HUES6 (cell line): ENCODE data around the gene KCNJ14.

Experiments used
- H3K27ac ChIP-seq: 2 replicates; pipeline ENCODE4 v1.7.0; 2013; ENCODE audit warnings: low read depth, mild to moderate bottlenecking, low read length, inconsistent platforms
- H3K27me3 ChIP-seq: 2 replicates; pipeline ENCODE4 v1.6.1; 2013; ENCODE audit warnings: low read length; ENCODE audit not compliant: control insufficient read depth, insufficient read depth
- H3K36me3 ChIP-seq: 2 replicates; pipeline ENCODE4 v1.6.1; 2013; ENCODE audit warnings: low read length; ENCODE audit not compliant: control insufficient read depth, insufficient read depth
- H3K4me1 ChIP-seq: 2 replicates; pipeline ENCODE4 v1.6.1; 2013; ENCODE audit warnings: low read length; ENCODE audit not compliant: control insufficient read depth, insufficient read depth
- H3K4me3 ChIP-seq: 2 replicates; pipeline ENCODE4 v1.5.1; 2013; ENCODE audit warnings: low read depth, low read length
- H3K9ac ChIP-seq: one replicate; pipeline ENCODE4 v1.6.1; 2013; ENCODE audit warnings: mild to moderate bottlenecking, low read length
- H3K9me3 ChIP-seq: 2 replicates; pipeline ENCODE4 v1.6.1; 2013; ENCODE audit warnings: low read depth, low read length; ENCODE audit not compliant: control insufficient read depth, insufficient read depth

The KCNJ14 gene

DNA sequence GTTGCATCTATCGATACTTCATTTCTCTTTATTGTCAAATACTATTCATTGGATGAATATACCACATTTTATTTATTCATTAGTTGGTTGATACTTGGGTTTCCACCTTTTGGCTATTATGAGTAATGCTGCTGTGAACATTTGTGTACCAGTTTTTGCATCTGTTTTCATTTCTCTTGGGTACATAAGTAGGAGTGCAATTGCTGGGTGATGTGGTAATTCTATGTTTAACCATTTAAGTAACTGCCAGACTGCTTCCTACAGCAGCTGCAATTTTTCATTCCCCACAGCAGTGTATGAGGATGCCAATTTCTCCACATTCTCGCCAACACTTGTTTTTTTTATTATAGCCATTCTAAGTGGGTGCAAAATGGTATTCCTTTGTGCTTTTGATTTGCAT, 2.6 kb downstream of the KCNJ14 start:
- H3K27me3 ChIP-seq: no peaks in the 10 kb centered on the region
- H3K9ac ChIP-seq: no peak overlapping the region
- no peaks in the 10 kb centered on the region for H3K9me3 ChIP-seq
- no peak overlapping the region for H3K27ac ChIP-seq
- no peak overlapping the region for H3K4me3 ChIP-seq
- 0 out of 2 replicates have a peak, but pooled peaks cover 4% of the 10 kb centered on the region for H3K4me1 ChIP-seq
- H3K36me3 ChIP-seq: peaks cover 44% of the 10 kb centered on the region

DNA sequence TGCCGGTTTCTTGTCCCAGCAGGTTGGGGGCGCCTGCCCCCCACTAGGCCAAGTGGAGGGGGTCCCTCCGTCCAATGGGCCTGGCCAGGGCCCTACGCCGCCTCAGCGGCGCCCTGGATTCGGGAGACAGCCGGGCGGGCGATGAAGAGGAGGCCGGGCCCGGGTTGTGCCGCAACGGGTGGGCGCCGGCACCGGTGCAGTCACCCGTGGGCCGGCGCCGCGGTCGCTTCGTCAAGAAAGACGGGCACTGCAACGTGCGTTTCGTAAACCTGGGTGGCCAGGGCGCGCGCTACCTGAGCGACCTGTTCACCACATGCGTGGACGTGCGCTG, 6.2 kb downstream of the KCNJ14 start:
- H3K4me3 ChIP-seq: no peak overlapping the region

DNA sequence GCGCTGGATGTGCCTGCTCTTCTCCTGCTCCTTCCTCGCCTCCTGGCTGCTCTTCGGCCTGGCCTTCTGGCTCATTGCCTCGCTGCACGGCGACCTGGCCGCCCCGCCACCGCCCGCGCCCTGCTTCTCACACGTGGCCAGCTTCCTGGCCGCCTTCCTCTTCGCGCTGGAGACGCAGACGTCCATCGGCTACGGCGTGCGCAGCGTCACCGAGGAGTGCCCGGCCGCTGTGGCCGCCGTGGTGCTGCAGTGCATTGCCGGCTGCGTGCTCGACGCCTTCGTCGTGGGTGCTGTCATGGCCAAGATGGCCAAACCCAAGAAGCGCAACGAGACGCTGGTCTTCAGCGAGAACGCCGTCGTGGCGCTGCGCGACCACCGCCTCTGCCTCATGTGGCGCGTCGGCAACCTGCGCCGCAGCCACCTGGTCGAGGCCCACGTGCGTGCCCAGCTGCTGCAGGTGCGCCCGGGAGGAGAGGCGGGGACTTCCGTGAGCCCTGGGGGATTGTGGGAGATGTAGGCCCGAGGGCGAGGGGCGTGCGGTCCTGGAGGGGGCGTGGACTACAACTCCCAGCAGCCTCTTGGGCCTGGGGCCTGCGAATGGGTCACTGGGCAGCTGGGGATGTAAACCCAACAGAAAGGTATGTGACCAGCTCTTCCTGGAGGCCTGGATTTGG, 6.7 kb downstream of the KCNJ14 start:
- 0 out of 2 replicates have a peak, but pooled peaks cover 4% of the 10 kb centered on the region for H3K4me1 ChIP-seq
- no peak overlapping the region for H3K9ac ChIP-seq
- H3K4me3 ChIP-seq: no peak overlapping the region
- no peaks in the 10 kb centered on the region for H3K9me3 ChIP-seq
- H3K27me3 ChIP-seq: no peaks in the 10 kb centered on the region
- peaks cover 6% of the 10 kb centered on the region for H3K36me3 ChIP-seq
- H3K27ac ChIP-seq: no peak overlapping the region

More for the DNA sequence above, 6.2 kb downstream of the KCNJ14 start:
- Histone ChIP-seq H3K36me3 (peaks cover 10% of the 10 kb centered on the region), H3K9me3 (no peaks in the 10 kb centered on the region), H3K27ac (no peak overlapping the region), H3K9ac (no peak overlapping the region), H3K27me3 (no peaks in the 10 kb centered on the region), H3K4me1 (0 out of 2 replicates have a peak, but pooled peaks cover 4% of the 10 kb centered on the region)

DNA sequence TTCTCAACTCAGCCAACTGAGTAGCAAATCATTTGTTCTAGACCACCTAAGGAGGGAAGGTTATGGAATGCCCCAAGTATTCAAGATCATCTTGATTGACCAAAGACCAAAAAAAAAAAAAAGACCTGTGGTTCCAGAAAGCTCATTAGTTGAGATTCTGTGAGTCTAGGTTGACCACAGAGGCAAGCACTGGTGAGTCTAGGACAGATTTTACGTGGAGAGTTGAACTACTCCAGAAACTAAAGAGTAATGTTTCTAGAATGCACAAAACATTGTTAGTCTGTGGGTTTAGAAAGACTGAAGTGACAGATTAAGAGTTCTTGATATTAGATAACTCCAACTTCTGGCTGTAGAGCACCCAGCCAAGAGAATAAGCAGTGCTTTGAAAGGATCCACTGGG, 9.8 kb downstream of the KCNJ14 start:
- Histone ChIP-seq H3K27ac (no peak overlapping the region), H3K4me1 (peaks cover 5% of the 10 kb centered on the region; the same call in 1 of the 2 replicates), H3K36me3 (peaks cover under 1% of the 10 kb centered on the region), H3K9ac (no peak overlapping the region), H3K4me3 (no peak overlapping the region), H3K9me3 (no peaks in the 10 kb centered on the region), H3K27me3 (no peaks in the 10 kb centered on the region)

DNA sequence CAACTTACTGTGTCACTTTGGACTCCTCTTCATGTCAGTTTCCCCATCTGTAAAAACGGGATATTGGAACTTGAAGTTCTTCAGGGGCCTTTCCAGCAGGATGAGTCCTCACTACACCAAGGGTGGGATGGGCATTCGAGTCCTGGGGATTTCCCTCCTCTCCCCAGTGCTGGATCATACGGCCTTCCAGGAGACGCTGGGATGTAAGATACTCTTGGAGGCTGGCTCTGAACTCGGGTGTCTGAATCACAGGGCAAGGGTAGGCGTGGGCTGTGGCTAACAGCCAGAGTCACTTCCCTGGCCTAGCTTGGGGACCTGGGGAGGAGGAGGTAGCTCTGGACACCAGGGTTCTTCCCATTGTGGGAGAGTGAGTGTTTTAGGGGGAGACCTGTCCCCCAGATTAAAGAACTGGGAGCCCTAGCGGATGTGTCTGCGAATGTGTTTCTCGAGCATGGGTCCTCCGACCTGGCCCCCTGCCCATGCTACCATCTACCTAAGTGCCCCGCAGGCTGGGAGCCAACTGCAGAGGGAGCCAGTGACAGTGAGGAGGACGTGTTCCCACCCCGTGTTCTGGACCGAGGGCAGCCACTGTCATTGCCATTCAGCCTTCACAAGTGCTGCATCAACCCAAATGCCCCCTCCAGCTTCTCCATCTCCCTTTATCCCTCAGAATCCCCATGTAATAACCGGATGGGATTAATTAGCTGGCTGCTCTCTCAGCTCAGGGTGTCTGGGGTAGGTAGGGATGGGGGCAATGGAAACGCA, 11.4 kb downstream of the KCNJ14 start:
- Histone ChIP-seq H3K36me3 (peaks cover 16% of the 10 kb centered on the region), H3K27ac (no peak overlapping the region), H3K9ac (no peak overlapping the region), H3K9me3 (no peaks in the 10 kb centered on the region), H3K27me3 (no peaks in the 10 kb centered on the region), H3K4me1 (peaks cover 5% of the 10 kb centered on the region; the same call in 1 of the 2 replicates), H3K4me3 (no peak overlapping the region)

DNA sequence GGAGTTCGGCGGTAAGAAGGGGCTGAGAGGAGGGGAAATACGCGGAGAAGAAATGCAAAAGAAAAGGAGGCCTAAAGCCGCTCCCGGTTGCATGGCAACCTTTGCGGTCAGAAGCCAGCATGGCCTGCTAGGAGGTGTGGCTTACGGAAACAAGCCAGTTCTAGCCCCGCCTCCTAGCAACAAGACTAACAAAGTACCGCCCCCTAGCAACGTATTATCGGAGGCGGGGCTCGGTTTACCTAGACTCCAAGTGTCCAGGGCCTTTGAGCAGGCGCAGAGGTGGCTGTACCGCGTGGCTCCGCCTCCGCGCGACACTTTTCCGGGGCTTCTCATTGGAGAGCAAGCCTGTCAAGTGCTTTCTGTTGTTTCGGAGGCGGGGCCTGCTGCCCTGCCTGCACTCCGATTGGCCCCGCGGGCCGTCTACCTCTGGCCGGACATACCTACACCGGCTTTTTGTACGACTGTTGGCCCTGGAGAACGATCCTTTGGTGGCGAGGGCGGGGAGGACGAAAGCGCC, 13.5 kb downstream of the KCNJ14 start:
- Histone ChIP-seq H3K4me3 (peak overlapping the region; percentile 79), H3K4me1 (peaks cover 5% of the 10 kb centered on the region; the same call in 1 of the 2 replicates), H3K27me3 (no peaks in the 10 kb centered on the region), H3K36me3 (peaks cover 37% of the 10 kb centered on the region), H3K27ac (peak overlapping the region; percentile 98), H3K9me3 (no peaks in the 10 kb centered on the region), H3K9ac (peak overlapping the region; percentile 95)

DNA sequence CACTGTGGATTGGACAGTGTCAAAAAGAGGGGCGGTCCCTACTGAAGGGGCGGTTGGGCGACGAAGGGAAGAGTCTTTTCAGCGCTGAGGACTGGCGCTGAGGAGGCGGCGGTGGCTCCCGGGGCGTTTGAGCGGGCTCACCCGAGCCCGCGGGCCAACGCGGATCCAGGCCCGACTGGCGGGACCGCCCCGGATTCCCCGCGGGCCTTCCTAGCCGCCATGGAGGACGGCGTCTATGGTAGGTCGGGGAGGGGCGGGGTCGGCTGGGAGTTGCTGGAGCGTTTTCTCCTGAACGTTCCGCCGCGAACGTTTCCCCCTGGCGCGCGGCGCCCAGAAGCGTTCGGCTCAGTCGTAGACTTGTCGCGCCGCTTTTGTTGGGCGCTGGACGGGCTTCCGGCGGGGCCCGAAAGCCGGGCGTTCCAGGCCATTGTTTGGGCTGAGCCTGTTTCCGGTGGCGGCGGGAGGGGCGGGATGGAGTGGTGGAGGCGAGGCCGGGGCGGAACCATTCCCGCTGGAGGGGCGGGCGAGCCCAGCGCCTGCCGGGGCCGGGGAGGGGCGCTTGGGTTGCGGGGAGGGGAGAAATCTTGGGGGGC, 14.0 kb downstream of the KCNJ14 start, which contains the start of gene CYTH2:
CYTH2 (plus strand) TSS at position 81 of the 593 bp plus-strand sequence; CDS start at position 220, 139 bp downstream.
- Histone ChIP-seq H3K4me3 (peak within 1 kb of the TSS; percentile 79), H3K36me3 (peaks cover 42% of the 10 kb centered on the region), H3K9me3 (no peaks in the 10 kb centered on the region), H3K9ac (peak within 1 kb of the TSS; percentile 95), H3K27me3 (no peaks in the 10 kb centered on the region), H3K4me1 (peaks cover 5% of the 10 kb centered on the region; the same call in 1 of the 2 replicates), H3K27ac (peak within 1 kb of the TSS; percentile 98)

DNA sequence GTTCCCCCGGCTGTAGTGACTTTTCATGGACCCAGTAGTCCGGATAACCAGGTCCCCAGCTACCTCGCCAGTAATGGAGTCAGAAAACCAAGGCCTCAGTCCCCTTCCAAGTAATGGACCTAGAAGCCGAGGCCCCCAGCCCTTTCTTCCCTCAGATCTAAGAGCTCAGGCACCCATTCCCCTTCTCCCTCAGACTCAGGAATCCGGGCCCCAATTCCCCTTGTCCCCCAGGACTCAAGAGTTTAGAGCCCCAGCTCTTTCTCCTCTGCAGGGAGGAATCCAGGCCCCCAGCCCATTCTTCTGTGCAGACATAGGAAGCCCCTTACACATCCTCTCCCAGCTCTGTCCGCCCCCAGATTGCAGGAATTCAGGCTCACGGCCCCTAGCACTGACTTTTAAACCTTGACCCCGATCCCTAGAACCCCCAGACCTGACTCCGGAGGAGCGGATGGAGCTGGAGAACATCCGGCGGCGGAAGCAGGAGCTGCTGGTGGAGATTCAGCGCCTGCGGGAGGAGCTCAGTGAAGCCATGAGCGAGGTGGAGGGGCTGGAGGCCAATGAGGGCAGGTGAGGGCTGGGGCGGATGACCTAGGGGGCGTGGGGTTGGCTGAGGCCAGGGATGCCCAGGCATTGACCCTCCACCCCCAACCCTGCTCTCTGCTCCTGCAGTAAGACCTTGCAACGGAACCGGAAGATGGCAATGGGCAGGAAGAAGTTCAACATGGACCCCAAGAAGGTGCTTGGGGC, 14.7 kb downstream of the KCNJ14 start:
- Histone ChIP-seq H3K9me3 (no peaks in the 10 kb centered on the region), H3K9ac (peak overlapping the region; percentile 72), H3K27me3 (no peaks in the 10 kb centered on the region), H3K4me3 (peak overlapping the region; percentile 79), H3K4me1 (peaks cover 5% of the 10 kb centered on the region; the same call in 1 of the 2 replicates), H3K27ac (no peak overlapping the region), H3K36me3 (peaks cover 49% of the 10 kb centered on the region)

DNA sequence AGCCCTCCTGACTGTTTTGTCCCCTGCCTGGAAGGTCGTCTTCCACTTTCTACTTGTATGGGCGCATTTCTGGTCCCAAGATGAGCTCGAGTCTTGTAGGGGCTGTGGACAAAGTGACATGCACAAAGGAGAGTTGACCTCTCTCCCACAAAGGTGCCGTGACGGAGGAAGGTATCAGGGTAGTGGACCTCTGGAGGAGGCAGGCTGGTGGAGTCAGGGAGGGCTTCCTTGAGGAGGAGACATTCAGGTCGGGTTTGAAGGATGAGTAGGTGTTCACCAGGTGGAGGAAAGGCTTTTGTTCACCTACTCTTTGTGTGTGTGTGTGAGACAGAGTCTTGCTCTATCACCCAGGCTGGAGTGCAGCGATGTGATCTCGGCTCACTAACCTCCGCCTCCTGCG, 15.5 kb downstream of the KCNJ14 start:
- Histone ChIP-seq H3K4me1 (peaks cover 5% of the 10 kb centered on the region; the same call in 1 of the 2 replicates), H3K4me3 (no peak overlapping the region), H3K27ac (no peak overlapping the region), H3K36me3 (peaks cover 57% of the 10 kb centered on the region), H3K9ac (no peak overlapping the region), H3K27me3 (no peaks in the 10 kb centered on the region), H3K9me3 (no peaks in the 10 kb centered on the region)

DNA sequence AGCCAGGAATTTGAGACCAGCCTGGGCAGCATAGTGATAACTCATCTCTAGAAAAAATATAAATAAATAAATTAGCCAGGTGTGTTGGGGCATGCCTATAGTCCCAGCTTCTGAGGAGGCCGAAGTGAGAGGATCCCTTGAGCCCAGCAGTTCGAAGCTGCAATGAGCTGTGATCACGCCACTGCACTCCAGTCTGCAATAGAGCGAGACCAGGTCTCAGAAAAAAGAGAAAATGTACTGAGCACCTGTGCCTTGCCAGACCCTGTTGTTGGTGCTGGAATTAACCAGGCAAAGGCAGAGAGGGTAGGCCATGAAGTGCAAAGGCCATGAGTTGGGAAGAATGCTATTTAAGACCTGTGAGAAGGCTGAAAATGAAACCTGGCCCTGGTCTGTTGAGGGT, 16.5 kb downstream of the KCNJ14 start:
- H3K27ac ChIP-seq: no peak overlapping the region
- no peaks in the 10 kb centered on the region for H3K9me3 ChIP-seq
- no peaks in the 10 kb centered on the region for H3K27me3 ChIP-seq
- H3K36me3 ChIP-seq: peaks cover 65% of the 10 kb centered on the region
- H3K4me1 ChIP-seq: peaks cover 5% of the 10 kb centered on the region; the same call in 1 of the 2 replicates
- no peak overlapping the region for H3K9ac ChIP-seq
- no peak overlapping the region for H3K4me3 ChIP-seq
